SIG-M5 (cell line): ENCODE data around the gene GNRH2.
"Not testable (repeated sequence)": the region's sequence is repeated elsewhere in the genome, so short reads cannot be mapped to it uniquely, and the experiment has no call there.

ENCODE experiments used
- DNase-seq: peaks from one replicate; lab custom pipeline; 2025; lab: John Stamatoyannopoulos, UW

The GNRH2 gene, protein sequence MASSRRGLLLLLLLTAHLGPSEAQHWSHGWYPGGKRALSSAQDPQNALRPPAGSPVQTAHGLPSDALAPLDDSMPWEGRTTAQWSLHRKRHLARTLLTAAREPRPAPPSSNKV

DNA sequence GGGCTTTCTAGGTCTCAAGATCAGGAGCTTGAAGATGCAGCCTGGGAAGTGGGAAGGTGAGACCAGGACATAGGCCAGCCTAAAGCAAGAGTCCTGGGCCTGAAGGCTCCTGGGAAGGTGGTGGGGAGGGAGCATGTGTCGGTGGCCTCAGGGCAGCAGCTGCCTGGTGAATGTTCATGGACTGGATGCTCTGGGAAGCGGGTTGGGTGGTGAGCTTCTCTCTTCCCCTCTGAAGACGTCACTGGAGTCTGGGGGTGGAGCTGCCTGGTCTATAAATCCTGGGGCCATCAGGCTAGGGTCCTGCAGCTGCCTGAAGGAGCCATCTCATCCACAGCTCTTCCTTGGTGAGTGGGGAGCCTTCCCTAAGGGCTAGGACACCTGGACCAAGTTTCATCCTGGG is at the start of gene GNRH2:
Gene GNRH2 (plus strand): TSS at position 301 of the 400 bp plus-strand sequence. CDS start 793 bp downstream, outside the sequence.
- no peak for DNase-seq

DNA sequence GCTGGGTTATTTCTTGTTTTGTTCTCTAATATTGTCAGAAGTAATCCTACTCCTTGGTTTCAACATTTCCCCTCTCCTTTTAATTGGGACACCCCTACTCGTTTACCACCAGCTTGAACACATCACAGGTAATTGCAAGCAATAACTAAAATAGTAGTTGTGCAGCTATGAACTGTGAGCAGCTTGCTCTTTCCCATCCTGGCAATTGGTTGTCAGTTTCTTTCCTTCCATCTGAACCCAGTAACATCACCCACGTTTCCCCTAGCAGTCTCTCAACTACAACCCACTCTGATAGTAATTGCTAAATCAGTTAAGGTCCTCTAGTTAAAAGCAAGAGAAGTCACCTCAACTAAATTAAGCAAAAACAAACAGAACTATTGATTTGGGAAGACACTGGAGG is 47.6 kb upstream of the GNRH2 start:
- DNase-seq, result no peak

DNA sequence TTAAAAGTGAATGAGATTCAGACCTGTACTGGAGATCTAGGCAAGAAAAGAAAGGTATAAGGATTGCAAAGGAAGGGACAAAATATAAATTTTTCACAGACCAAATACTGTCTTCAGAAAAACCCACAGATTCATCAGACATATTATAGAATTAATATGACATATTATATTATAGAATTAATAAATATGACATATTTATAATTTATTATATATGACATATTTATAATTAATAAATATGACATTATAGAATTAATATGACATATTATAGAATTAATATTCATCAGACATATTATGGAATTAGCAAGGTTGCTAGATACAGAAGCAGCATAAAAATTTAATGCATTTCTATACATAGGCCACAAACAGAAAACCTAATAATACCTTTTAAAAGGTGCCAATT is 44.7 kb upstream of the GNRH2 start:
- DNase-seq, result no peak

DNA sequence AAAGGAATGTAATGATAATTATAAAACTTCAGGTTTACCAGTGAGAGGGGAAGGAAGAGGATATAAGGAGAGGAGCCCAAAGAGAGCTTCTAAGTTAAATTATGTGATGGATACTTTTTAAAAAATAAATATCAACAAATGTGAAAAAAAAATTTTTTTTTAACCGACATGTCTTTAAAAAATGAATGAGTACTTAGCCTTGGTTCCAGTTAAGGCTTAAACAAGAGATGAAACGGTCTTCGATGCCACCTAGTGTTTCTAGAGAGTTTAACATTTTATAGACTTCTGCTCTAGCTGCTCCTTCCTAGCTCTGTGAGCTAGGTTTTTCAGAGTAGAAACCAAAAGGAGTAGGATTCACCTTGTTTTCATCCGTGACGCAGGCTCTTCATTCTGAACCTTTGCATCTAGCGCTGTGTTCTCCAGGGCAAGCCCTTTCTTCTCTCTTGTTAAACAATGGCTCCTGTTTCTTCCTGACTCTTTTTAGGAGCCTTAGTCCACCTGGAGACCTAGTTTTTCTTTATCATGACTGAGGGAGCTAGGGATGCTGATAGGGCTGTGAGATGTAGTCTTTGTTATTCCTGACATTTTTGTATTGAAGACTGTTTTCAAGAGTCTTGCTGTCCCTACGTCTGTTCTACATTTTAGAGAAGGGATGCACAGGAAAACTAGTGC is 42.4 kb upstream of the GNRH2 start:
- peak; percentile 27 for DNase-seq

DNA sequence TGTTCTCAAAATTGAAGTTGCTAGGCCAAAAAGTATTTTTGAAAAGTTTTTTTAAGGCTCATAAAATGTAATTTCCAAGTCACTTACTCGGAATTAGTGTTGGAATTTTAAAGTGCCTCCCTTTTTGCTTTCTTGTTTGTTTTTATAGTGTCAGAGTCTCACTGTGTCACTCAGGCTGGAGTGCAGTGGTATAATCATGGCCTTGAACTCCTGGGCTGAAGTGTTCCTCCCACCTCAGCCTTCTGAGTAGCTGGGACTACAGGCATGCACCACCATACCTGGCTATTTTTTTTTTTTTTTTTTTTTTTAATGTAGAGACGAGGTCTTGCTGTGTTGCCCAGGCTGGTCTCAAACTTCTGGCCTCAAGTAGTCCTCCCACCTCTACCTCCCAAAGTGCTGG is 40.0 kb upstream of the GNRH2 start:
- DNase-seq, result no peak

DNA sequence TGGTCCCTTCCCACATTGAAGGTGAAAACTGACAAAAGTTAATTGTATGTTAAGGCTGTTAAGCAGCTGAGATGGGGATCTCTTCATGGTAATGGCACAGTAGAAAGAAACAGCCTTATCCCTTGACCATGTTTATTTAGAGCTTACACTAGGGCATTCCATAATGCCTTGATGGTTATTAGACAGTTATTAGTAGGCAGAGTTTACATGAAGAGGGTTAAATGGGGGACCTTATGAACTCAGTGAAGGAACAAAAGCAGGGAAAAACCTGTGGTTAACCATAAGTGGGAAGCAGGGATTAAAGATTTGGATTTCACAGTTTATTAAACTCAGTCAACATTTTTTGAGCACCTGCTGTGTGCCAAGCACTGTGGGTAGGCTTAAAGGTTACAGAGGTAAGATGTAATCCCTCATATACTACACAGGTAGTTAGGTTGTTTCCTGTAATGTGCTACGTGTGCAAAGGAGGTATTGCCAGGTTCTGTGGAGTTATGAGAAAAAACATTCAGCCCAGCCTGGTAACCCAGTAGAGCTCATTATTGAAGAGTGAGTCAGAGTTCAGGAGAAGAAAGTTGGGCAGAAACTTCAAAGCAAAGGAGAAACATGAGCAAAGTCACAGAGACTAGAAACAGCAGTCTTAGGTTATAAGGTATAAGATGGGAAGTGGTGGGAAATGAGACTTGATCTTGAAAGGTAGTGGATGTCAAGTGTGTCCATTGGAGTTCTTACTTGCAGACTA is 32.3 kb upstream of the GNRH2 start:
- DNase-seq, result no peak

DNA sequence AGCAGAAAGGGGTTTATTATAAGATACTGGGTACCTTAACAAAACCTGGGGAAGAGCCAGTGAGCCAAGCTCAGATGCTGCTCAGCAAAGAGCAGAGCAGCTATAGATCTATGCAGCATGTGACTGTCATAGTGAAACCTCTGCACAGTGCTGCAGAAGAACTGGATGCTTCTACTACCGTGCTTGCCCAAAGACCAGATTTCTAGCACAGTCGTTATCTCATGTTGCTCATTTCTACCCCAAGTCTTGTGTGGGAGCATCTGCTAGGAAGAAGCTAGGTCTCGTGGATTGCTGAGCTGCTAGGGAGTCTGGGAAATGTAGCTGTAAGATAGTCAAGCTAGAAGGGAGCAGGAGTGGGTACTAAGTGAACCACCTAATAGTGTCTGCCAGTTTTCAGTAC is 31.7 kb upstream of the GNRH2 start:
- no peak for DNase-seq

DNA sequence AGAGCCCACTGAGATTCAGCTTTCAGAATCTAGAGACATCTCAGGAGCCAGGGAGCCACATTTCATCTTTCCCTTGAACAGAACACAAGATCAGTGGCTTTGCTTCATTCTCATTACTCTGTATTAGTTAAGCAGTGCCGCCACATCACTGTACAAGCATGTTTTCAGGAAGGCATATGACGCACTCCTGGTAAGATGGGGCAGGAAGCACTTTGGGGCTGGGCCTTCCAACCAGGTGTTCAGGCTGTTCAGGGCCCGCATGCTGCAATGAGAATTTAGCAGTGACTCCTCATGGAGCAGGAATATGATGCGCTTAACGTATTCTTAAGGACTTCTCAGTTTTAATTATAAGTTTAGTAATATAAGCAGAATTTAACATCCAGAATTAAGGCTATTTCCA is 29.7 kb upstream of the GNRH2 start:
- DNase-seq, result no peak

DNA sequence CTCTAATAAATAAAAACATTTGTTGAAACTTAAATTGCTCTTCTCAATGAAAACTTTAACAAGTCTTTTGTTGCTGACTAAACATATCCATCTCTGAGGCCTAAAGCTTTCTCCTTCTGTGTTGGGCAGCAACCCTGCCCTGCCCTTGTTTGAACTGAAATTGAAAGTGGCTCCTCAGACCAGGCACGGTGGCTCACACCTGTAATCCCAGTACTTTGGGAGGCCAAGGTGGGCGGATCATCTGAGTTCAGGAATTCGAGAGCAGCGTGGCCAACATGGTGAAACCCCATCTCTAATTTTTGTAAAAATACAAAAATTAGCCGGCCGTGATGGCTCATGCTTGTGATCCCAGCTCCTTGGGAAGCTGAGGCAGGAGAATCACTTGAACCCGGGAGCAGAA is 29.2 kb upstream of the GNRH2 start:
- DNase-seq, result no peak

DNA sequence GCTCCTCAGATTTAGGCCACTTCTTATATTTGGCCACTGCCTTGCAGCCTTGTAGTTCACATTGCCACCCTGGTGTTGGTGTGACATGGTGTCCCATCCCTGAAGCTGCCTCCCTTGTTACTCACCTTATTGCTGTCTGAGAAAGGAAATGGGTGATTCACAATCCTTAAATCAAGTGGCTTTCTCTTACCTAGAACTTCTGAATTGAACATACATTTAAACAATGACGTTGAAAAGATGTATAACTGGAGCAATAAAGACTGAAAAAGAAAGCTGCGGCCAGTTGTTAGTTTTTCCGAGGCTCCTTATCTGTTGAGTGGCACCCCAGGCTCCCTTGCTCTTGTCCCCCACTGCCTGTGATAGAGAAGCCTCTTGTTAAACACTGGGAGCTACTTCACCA is 28.8 kb upstream of the GNRH2 start:
- DNase-seq, result no peak

DNA sequence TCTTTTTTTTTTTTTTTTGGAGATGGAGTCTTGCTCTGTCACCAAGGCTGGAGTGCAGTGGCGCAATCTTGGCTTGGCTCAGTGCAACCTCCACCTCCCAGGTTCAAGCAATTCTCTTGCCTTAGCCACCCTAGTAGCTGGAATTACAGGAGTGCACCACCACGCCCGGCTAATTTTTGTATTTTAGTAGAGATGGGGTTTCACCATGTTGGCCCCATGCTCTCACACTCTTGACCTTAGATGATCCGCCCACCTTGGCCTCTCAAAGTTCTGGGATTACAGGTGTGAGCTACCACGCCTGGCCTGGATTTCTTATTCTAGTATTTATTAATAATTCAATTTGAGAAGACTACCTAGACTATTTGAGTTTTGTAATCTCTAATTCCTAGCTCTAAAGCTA is 28.1 kb upstream of the GNRH2 start:
- not testable (repeated sequence) for DNase-seq

DNA sequence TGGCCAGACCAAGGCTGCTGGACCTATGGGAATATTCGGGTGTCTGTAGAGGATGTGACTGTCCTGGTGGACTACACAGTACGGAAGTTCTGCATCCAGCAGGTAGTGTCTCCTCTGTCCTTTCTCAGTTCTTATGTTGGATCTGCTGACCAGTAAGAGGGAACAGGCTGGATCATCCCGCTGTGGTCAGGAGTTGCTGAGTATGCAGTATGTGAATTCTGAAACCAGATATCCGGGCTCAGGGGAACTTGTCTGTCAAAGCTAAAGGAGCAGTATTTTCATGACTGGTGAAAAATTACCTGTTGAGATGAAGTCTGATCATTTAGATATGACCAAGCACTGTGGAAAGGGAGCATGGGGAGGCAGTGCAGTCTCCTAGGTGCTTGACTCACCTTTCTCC is 22.1 kb upstream of the GNRH2 start:
- DNase-seq, result no peak

DNA sequence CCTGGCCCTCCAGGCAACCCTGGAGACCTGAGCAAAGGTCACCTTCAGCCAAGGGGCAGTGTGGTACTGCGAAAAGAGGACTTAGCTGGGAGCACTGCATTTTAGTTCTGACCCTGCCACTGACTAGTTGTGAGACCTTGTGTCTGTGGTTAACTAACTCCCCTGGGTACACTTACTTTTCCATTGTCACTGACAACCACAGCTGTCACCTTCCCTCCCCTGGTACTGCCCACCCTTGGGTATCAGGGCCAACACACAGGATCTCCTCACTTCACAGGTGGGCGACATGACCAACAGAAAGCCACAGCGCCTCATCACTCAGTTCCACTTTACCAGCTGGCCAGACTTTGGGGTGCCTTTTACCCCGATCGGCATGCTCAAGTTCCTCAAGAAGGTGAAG is 21.6 kb upstream of the GNRH2 start:
- no peak for DNase-seq

DNA sequence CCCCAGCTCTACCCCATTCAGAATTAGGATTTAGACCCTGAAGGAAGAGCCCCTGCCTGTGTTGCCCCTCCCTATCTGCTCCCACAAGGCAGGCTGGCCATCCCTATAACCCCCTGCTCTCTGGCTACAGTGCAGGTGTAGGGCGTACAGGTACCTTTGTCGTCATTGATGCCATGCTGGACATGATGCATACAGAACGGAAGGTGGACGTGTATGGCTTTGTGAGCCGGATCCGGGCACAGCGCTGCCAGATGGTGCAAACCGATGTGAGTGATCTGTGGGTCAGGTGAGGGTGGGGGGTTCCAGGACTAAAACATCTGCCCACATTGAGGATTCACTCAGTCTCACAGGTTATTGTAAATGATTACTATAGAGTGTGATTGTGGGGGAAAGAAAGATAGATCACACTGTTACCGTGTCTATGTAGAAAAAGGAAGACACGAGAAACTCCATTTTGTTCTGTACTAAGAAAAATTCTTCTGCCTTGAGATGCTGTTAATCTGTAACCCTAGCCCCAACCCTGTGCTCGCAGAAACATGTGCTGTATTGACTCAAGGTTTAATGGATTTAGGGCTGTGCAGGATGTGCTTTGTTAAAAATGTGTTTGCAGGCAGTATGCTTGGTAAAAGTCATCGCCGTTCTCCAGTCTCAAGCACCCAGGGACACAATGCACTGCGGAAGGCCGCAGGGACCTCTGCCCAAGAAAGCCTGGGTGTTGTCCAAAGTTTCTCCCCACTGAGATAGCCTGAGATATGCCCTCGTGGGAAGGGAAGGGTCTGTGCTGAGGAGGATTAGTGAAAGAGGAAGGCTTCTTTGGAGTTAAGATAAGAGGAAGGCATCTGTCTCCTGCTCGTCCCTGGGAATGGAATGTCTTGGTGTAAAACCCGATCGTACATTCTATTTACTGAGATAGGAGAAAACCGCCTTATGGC is 20.6 kb upstream of the GNRH2 start:
- DNase-seq, result not testable (repeated sequence)

DNA sequence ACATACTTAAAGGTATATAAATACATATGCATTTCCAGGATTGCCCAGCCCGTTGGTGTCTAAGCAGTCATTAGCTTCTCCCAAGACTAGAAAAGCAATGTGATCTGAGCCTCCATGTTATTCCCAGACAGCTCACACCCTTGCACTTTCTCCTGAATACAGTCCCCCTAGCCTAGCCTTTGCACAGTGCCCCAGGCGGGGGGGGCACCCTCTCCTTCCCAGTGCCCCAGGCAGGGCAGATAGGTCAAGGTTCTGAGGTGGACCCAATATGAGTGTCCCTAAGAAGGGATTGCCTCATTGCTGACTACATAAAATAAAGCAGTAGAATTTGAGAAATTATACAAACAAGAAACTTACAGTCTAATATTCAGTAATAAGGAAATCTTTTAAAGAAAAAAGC is 15.4 kb upstream of the GNRH2 start:
- DNase-seq, result no peak

DNA sequence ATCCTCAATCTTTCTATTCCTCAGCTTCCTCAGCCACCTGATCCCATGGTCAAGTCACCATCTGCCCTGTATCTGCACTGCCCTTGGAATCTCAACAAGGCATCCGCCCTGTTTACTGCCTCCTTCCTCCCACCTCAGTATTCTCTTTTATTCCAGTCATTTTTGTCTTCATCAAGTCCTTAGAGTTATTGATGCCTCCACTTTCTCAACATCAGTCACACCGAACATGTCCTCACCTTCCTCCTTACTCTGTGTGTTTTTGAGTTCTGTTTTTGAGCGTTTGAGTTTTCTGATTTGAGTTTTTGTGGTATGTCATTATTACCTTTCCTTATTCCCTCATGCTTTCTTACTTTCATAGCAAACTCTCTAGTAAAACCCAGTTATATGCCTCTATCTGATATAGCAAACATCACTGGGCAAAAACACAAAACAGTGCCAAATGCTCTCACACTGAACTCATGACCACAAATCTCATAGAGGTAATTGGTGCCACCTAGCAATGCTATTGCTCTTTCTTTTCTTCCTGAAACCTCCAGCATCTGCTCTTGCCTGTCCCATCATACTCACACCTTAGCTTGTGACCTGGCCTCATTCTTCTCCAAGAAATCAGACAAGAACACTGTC is 11.8 kb upstream of the GNRH2 start:
- DNase-seq, result no peak

DNA sequence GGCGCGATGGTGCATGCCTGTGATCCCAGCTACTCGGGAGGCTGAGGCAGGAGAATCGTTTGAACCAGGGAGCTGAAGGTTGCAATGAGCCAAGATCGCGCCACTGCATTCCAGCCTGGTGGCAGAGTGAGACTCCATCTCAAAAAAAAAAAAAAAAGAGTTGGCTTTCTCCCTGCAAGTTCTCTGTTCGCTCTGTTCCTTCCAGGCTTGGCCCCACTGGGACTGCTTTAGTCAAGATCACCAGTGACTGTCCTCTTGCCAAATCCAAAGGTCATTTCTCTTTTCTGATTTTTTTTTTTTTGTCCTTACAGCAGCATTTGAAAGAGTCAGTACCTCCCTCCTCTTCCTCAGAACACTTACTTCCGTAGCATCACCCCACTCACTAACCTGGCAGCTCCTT is 10.8 kb upstream of the GNRH2 start:
- no peak for DNase-seq

DNA sequence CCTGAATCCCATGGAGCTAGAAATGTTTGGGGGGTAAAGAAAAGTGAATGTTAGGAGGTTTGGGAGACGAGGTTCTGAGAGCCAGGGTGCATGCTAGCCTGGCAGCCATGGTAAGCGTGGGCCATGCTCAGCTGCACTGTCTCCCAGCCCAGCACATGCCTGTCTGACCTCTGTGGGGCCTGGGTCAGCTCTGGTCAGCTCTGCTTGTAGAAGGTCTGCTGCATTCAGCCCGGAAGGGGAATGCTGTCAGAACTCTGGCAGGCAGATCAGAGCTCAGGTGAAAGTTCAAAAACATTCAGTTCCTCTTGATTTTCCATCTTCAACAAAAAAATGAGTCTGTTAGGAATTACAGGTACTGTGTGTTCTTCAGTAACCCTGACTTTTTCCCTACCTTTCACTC is 5.8 kb upstream of the GNRH2 start:
- DNase-seq, result no peak

DNA sequence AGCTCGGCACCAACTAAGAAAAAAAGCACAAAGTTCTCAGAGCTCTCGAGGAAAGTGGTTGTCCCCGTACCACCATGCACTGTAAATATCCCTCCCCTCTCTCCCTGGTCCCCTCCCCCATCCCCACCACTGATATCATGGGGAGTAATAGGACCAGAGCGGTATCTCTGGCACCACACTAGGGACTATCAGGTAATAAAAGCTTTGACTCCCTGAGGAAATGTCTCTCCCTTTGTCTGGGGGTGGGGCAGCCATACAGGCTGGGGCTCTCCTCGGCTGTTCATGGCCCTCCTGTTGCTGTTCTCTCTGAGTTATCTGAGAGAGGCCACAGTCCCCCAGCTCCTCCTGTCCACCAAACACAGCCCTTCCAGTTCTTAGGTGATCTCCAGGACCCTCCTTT is 5.0 kb upstream of the GNRH2 start:
- DNase-seq, result no peak

DNA sequence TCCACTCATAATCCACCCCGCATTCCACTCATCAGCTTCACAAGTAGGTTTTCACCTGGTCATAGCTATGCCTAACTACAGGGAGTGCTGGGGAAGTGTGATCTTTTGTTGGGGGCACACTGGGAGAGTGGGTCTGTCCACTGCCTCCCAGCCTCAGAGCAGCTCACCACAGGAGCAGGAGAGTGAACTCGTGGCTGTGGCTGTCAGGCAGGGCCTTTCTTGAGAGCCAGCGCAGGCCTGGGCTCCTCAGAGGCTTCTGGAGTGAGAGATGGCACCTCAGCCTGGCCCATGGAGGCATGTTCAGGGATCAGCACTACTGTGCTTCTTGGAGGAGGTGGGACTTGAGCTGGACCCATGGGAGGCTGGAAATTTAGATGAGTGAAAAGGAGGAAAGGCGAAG is 4.0 kb upstream of the GNRH2 start:
- DNase-seq, result no peak

DNA sequence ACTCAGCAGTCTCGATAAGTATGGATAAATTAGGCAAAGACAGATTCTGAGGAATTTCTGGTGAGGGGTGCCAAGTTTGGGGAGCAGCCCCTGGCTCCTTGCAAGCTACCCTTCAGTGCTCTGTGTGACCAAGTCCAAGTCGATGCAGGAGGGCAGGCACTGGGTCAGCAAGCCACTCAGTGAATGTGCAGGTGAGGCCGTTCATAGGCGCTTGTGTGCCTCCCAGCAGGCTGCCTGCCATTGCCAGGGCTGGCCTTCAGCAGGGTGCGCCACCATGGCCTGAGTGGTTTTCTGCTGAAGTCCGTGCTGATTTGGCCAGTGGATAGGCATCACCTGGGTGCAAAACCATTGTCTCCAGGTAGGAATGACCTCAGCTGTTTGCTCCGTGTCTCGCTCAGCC is 3.3 kb upstream of the GNRH2 start:
- no peak for DNase-seq

DNA sequence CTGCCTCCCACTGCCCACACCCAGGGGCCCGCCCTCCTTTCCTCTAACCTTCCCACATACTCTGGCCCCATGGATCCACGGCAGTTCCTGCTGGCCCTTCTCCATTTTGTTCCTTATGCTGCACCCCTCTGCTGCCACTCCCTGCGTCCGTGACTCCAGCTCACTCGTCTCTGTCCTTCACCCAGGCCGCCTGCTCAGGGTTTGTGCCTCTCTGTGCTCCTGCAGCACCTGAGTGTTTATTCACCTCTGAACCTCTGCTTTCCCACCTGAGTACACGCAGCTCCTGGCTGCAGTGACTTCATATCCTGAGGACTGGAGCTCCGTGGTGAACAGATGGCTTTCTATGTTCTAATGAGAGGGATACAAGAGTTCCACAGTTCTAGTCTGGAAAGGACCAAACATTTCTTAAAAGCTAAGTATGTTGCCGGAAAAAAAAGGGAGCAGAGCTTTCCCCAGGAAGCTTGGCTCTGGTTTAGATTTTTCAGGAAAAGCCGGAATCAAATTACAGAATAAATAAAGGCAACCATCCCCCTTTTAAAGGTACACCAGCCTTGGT is 1.5 kb upstream of the GNRH2 start:
- DNase-seq, result no peak
